Tibial nerve (tissue), 4 donors: Measurements from ENCODE around the gene ATOSB.

ENCODE experiments used
- EP300 ChIP-seq, 2 donors: sonication (generic); formaldehyde crosslinking; IDR thresholded peaks; one replicate each; pipeline ENCODE4 v1.6.1; 2017; ENCODE audit warnings: antibody characterized with exemption in 2 of 2, mild to moderate bottlenecking in 1 of 2
- POLR2A ChIP-seq, 2 donors: fragments of 450-650 bp; IDR thresholded peaks; one replicate each; pipeline ENCODE4 v1.6.1; 2017; ENCODE audit warnings: antibody characterized with exemption in 2 of 2, mild to moderate bottlenecking in 2 of 2, moderate library complexity in 2 of 2
- TF ChIP-seq, protein P1 (sequence below), 5 experiments: fragments of 200-600 bp in 3 of 5; fragments of 450-650 bp in 2 of 5; sonication (generic) in 3 of 5; IDR thresholded peaks; one replicate each; pipeline ENCODE4 v1.5.1; 2016 to 2019; ENCODE audit warnings: antibody characterized with exemption in 5 of 5, mild to moderate bottlenecking in 3 of 5, moderate library complexity in 2 of 5

DNA sequence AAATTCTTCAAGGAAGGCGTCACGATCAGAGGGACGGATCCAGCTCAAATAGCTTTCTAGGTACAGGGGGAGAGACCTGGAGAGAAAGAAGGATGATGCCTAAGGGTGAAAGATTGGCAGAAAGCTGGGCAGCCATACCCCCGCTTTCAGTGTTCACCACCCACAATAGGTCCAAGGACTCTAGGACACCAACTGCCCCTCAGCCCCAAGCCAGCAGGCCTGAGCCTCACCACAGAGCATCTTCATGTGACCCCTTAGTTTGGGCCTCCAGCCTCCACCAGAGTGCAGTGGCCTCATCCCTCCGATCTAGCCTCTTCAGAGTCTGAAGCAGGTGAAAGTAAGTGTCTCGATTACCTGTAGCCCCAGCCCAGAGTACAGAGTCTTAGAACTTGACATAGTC, 41.5 kb downstream of the ATOSB start:
- TF ChIP-seq, protein P1, sequence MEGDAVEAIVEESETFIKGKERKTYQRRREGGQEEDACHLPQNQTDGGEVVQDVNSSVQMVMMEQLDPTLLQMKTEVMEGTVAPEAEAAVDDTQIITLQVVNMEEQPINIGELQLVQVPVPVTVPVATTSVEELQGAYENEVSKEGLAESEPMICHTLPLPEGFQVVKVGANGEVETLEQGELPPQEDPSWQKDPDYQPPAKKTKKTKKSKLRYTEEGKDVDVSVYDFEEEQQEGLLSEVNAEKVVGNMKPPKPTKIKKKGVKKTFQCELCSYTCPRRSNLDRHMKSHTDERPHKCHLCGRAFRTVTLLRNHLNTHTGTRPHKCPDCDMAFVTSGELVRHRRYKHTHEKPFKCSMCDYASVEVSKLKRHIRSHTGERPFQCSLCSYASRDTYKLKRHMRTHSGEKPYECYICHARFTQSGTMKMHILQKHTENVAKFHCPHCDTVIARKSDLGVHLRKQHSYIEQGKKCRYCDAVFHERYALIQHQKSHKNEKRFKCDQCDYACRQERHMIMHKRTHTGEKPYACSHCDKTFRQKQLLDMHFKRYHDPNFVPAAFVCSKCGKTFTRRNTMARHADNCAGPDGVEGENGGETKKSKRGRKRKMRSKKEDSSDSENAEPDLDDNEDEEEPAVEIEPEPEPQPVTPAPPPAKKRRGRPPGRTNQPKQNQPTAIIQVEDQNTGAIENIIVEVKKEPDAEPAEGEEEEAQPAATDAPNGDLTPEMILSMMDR (IDR thresholded peaks at IDR 0.05) = no peak
- TF ChIP-seq POLR2A (IDR thresholded peaks at IDR 0.05) = no peak
- no peak for TF ChIP-seq EP300 (IDR thresholded peaks at IDR 0.05)
